ENCODE data around the gene PAPOLA.
"Not testable (repeated sequence)": the region's sequence is repeated elsewhere in the genome, so short reads cannot be mapped to it uniquely, and the experiment has no call there.

PAPOLA gene

GRCh38 chr14:96501217-96501739 lies 904 bp upstream of the PAPOLA start:
- H3K27me3 ChIP-seq (ENCODE audit: control insufficient read depth, insufficient read depth, low read length, poor library complexity, severe bottlenecking): no peaks in the 10 kb centered on the region
- peak overlapping the region; percentile 94 for H3K27ac ChIP-seq (ENCODE audit: insufficient read depth, low read depth, low read length, poor library complexity, severe bottlenecking)
- peaks cover 8% of the 10 kb centered on the region for H3K4me1 ChIP-seq (ENCODE audit: control insufficient read depth, insufficient read depth, low read length)
- no peaks in the 10 kb centered on the region for H3K9me3 ChIP-seq (ENCODE audit: control insufficient read depth, low read length)
- 29% methylated on average over 15 of the region's 15 CpGs for WGBS, 2 experiments
- no peaks in the 10 kb centered on the region for H3K36me3 ChIP-seq (ENCODE audit: control insufficient read depth, insufficient read depth, low read length)
- H3K4me3 ChIP-seq (ENCODE audit: insufficient read depth, low read depth, low read length): peak overlapping the region; percentile 91

DNA sequence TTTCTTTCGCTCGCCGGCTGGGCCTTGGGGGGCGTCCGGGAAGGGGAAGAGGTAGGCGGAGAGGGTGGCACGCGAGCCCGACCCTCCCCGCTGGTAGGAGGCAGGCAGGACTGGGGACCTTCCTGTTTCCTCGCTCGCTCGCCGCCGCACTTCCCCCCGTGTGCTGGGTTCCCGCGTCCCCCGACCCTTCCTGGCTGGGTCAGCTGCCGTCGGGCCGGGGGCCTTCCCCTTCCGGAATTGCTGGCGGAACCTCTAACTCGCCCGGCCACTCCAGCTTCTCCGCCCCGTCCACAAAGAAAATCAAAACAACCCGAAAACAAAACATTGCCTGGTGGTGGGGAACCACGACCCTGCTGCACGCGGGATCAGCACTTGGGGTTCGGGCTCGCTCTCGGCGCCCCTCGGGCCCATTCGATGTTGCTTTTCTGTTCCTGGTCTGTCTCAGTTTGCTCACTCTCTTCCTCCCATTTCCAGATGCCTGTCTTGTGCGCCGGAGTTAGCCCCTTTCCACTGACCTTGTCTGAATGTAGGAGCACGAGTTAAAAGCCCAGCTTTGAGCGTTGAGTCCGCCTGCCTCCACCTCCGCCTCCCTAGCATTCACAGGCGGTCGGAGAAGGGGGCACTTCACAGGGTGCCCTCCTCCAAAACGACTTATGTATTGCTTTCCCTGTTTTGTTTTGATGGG lies 581 bp downstream of the PAPOLA start:
- Histone ChIP-seq H3K27me3 (ENCODE audit: control insufficient read depth, insufficient read depth, low read length, poor library complexity, severe bottlenecking) (no peaks in the 10 kb centered on the region), H3K9me3 (ENCODE audit: control insufficient read depth, low read length) (no peaks in the 10 kb centered on the region), H3K36me3 (ENCODE audit: control insufficient read depth, insufficient read depth, low read length) (no peaks in the 10 kb centered on the region), H3K4me1 (ENCODE audit: control insufficient read depth, insufficient read depth, low read length) (peaks cover 8% of the 10 kb centered on the region), H3K4me3 (ENCODE audit: insufficient read depth, low read depth, low read length) (peak overlapping the region; percentile 91), H3K27ac (ENCODE audit: insufficient read depth, low read depth, low read length, poor library complexity, severe bottlenecking) (peak overlapping the region; percentile 94)
- WGBS, 2 experiments: 0% methylated on average over 47 of the region's 47 CpGs

- Histone ChIP-seq H3K27ac (ENCODE audit: insufficient read depth, low read depth, low read length, poor library complexity, severe bottlenecking) (no peak overlapping the region), H3K9me3 (ENCODE audit: control insufficient read depth, low read length) (no peaks in the 10 kb centered on the region), H3K36me3 (ENCODE audit: control insufficient read depth, insufficient read depth, low read length) (no peaks in the 10 kb centered on the region), H3K27me3 (ENCODE audit: control insufficient read depth, insufficient read depth, low read length, poor library complexity, severe bottlenecking) (no peaks in the 10 kb centered on the region), H3K4me3 (ENCODE audit: insufficient read depth, low read depth, low read length) (peak overlapping the region; percentile 91), H3K4me1 (ENCODE audit: control insufficient read depth, insufficient read depth, low read length) (peaks cover 8% of the 10 kb centered on the region)
- WGBS, 2 experiments: 24 to 36% methylated on average over 3 to 5 of the region's 5 CpGs
Observed at GRCh38 chr14:96503306-96503679, 1.1 kb downstream of the PAPOLA start.

GRCh38 chr14:96504353-96504752 lies 2.2 kb downstream of the PAPOLA start:
- peak overlapping the region; percentile 91 for H3K4me3 ChIP-seq (ENCODE audit: insufficient read depth, low read depth, low read length)
- H3K27me3 ChIP-seq (ENCODE audit: control insufficient read depth, insufficient read depth, low read length, poor library complexity, severe bottlenecking); H3K27ac ChIP-seq (ENCODE audit: insufficient read depth, low read depth, low read length, poor library complexity, severe bottlenecking); H3K36me3 ChIP-seq (ENCODE audit: control insufficient read depth, insufficient read depth, low read length); H3K9me3 ChIP-seq (ENCODE audit: control insufficient read depth, low read length); H3K4me1 ChIP-seq (ENCODE audit: control insufficient read depth, insufficient read depth, low read length): not testable (repeated sequence)
- 92 to 93% methylated on average over 12 of the region's 12 CpGs for WGBS, 2 experiments

DNA sequence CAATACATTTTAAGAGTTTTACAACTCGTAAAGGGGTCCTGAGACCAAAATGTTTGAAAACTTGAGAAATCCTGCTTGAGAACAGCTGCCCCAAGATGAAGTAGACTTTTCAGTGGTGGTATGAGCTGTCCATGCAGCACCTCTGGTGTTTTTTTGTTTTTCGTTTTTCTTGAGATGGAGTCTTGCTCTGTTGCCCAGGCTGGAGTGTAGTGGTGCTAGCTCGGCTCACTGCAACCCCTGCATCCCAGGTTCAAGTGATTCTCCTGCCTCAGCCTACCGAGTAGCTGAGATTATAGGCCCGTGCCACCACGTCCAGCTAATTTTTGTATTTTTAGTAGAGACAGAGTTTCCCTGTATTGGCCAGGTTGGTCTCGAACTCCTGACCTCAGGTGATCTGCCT lies 5.5 kb downstream of the PAPOLA start:
- no peak overlapping the region for H3K4me3 ChIP-seq (ENCODE audit: insufficient read depth, low read depth, low read length)
- no peak overlapping the region for H3K27ac ChIP-seq (ENCODE audit: insufficient read depth, low read depth, low read length, poor library complexity, severe bottlenecking)
- H3K4me1 ChIP-seq (ENCODE audit: control insufficient read depth, insufficient read depth, low read length): peaks cover 8% of the 10 kb centered on the region
- H3K9me3 ChIP-seq (ENCODE audit: control insufficient read depth, low read length): no peaks in the 10 kb centered on the region
- H3K36me3 ChIP-seq (ENCODE audit: control insufficient read depth, insufficient read depth, low read length): no peaks in the 10 kb centered on the region
- no peaks in the 10 kb centered on the region for H3K27me3 ChIP-seq (ENCODE audit: control insufficient read depth, insufficient read depth, low read length, poor library complexity, severe bottlenecking)
- 95 to 97% methylated on average over 7 of the region's 7 CpGs for WGBS, 2 experiments

DNA sequence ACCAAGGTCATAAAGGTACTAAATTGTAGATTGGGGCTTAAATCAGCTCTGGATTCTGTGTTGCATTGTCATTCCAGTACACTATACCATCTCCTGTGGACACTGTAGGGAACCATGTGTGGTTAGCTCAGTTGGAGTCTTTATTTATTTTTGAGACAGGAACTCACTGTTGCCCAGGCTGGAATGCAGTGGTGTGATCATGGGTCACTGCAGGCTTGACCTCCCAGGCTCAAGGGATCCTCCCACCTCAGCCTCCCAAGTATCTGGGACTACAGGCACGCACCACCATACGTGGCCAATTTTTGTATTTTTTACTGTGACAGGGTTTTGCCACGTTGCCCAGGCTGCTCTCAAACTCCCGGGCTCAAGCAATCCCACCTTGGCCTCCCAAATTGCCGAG lies 6.7 kb downstream of the PAPOLA start:
- H3K9me3 ChIP-seq (ENCODE audit: control insufficient read depth, low read length): no peaks in the 10 kb centered on the region
- H3K4me3 ChIP-seq (ENCODE audit: insufficient read depth, low read depth, low read length): no peak overlapping the region
- H3K36me3 ChIP-seq (ENCODE audit: control insufficient read depth, insufficient read depth, low read length): no peaks in the 10 kb centered on the region
- H3K27ac ChIP-seq (ENCODE audit: insufficient read depth, low read depth, low read length, poor library complexity, severe bottlenecking): no peak overlapping the region
- WGBS, 2 experiments: 91% methylated on average over 5 of the region's 5 CpGs
- no peaks in the 10 kb centered on the region for H3K27me3 ChIP-seq (ENCODE audit: control insufficient read depth, insufficient read depth, low read length, poor library complexity, severe bottlenecking)
- peaks cover 5% of the 10 kb centered on the region for H3K4me1 ChIP-seq (ENCODE audit: control insufficient read depth, insufficient read depth, low read length)

DNA sequence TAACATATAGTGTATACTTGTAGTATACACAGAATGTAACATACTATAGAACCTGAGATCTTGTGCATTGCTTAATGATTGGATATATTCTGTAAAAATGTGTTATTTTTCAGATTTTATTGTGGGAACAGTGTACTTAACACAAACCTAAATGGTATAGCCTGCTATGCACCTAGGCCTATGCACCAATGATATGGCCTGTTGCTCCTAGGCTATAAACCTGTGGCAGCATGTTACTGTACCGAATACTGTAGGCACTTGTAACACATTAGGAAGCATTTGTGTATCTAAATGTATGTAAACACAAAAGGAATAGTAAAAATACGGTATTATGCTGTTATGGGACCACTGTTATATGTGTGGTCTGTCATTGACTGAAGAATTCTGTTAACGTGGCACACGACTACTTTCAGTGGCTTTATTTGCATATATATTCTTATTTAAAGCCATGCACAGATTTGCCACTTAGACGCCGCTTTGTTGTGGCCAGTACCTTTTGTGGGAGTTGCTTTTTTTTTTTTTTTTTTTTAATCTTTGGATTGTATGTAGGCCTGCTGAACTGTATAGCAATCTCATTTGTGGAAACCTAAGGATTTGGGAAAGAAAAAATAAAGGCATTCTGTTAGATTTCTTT lies 7.4 kb downstream of the PAPOLA start:
- Histone ChIP-seq H3K36me3 (ENCODE audit: control insufficient read depth, insufficient read depth, low read length) (no peaks in the 10 kb centered on the region), H3K9me3 (ENCODE audit: control insufficient read depth, low read length) (no peaks in the 10 kb centered on the region), H3K27ac (ENCODE audit: insufficient read depth, low read depth, low read length, poor library complexity, severe bottlenecking) (no peak overlapping the region), H3K4me3 (ENCODE audit: insufficient read depth, low read depth, low read length) (no peak overlapping the region), H3K27me3 (ENCODE audit: control insufficient read depth, insufficient read depth, low read length, poor library complexity, severe bottlenecking) (no peaks in the 10 kb centered on the region), H3K4me1 (ENCODE audit: control insufficient read depth, insufficient read depth, low read length) (no peaks in the 10 kb centered on the region)
- 79 to 83% methylated on average over 6 of the region's 6 CpGs for WGBS, 2 experiments

DNA sequence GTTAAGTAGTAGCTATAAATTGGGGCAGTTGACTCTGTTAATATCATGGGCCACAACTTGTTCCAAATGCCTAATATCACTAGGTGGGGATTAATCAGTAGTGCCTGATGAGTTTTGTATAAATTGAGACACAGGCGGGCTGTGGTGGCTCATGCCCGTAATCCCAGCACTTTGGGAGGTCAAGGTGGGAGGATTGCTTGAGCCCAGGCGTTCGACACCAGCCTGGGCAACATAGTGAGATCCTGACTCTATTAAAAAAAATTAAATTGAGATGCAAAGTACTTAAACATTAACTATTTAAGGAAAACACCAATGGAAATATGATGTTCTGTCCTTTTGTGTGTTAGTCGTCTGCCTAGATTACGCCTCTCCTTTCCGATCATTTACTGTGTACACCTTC lies 9.0 kb downstream of the PAPOLA start:
- no peaks in the 10 kb centered on the region for H3K36me3 ChIP-seq (ENCODE audit: control insufficient read depth, insufficient read depth, low read length)
- no peaks in the 10 kb centered on the region for H3K4me1 ChIP-seq (ENCODE audit: control insufficient read depth, insufficient read depth, low read length)
- H3K9me3 ChIP-seq (ENCODE audit: control insufficient read depth, low read length): no peaks in the 10 kb centered on the region
- 92 to 95% methylated on average over 5 to 7 of the region's 7 CpGs for WGBS, 2 experiments
- H3K27me3 ChIP-seq (ENCODE audit: control insufficient read depth, insufficient read depth, low read length, poor library complexity, severe bottlenecking): no peaks in the 10 kb centered on the region
- no peak overlapping the region for H3K4me3 ChIP-seq (ENCODE audit: insufficient read depth, low read depth, low read length)
- H3K27ac ChIP-seq (ENCODE audit: insufficient read depth, low read depth, low read length, poor library complexity, severe bottlenecking): no peak overlapping the region

GRCh38 chr14:96511667-96512066 lies 9.5 kb downstream of the PAPOLA start:
- H3K9me3 ChIP-seq (ENCODE audit: control insufficient read depth, low read length): no peaks in the 10 kb centered on the region
- H3K27ac ChIP-seq (ENCODE audit: insufficient read depth, low read depth, low read length, poor library complexity, severe bottlenecking): no peak overlapping the region

DNA sequence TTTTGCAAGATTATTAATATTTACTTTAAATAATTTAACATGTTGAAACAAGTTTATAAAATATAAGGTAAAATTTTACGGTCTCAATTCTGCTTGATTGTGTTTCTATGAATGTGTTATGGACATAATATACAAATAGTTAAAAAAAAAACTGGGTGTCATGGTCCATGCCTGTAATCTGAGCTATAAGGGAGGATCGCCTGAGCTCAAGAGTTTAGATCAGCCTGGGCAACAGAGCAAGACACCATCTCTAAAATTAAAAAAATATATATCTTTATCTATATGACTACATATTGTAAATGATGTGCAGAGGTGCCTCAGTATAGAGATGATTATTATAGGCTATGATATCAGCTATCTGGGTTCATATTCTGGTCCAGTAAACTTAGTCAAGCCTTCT lies 9.9 kb downstream of the PAPOLA start:
- WGBS, 2 experiments: 90% methylated on average over 2 of the region's 2 CpGs; no CpG with 5 or more reads in 1 of the 2 experiments
- no peak overlapping the region for H3K27ac ChIP-seq (ENCODE audit: insufficient read depth, low read depth, low read length, poor library complexity, severe bottlenecking)
- H3K36me3 ChIP-seq (ENCODE audit: control insufficient read depth, insufficient read depth, low read length): no peaks in the 10 kb centered on the region
- no peaks in the 10 kb centered on the region for H3K27me3 ChIP-seq (ENCODE audit: control insufficient read depth, insufficient read depth, low read length, poor library complexity, severe bottlenecking)
- no peak overlapping the region for H3K4me3 ChIP-seq (ENCODE audit: insufficient read depth, low read depth, low read length)
- H3K9me3 ChIP-seq (ENCODE audit: control insufficient read depth, low read length): no peaks in the 10 kb centered on the region
- H3K4me1 ChIP-seq (ENCODE audit: control insufficient read depth, insufficient read depth, low read length): no peaks in the 10 kb centered on the region

More at GRCh38 chr14:96511667-96512066, 9.5 kb downstream of the PAPOLA start:
- whole genome bisulfite sequencing, 2 experiments: 100% methylated on average over 1 of the region's 1 CpG; no CpG with 5 or more reads in 1 of the 2 experiments
- no peaks in the 10 kb centered on the region for H3K27me3 ChIP-seq (ENCODE audit: control insufficient read depth, insufficient read depth, low read length, poor library complexity, severe bottlenecking)
- H3K4me3 ChIP-seq (ENCODE audit: insufficient read depth, low read depth, low read length): no peak overlapping the region
- no peaks in the 10 kb centered on the region for H3K4me1 ChIP-seq (ENCODE audit: control insufficient read depth, insufficient read depth, low read length)
- H3K36me3 ChIP-seq (ENCODE audit: control insufficient read depth, insufficient read depth, low read length): no peaks in the 10 kb centered on the region
